Nasal cavity respiratory epithelium epithelial cell of viscerocranial mucosa (primary cell): ENCODE results near the gene PANK4. TPM values are rescaled to one million over a fixed set of nuclear protein-coding genes. Genes with fewer than 3 reads are reported as not detected.

Experiments
- total RNA-seq: library from RNA; depleted of rRNA; stranded (reverse); fragments of >200 nt; gene quantifications from 2 replicates; pipeline ENCODE4 v1.2.3, GENCODE V29; 2014

The PANK4 gene
- total RNA-seq: 21.2 and 23.8 TPM in 2 replicates

DNA sequence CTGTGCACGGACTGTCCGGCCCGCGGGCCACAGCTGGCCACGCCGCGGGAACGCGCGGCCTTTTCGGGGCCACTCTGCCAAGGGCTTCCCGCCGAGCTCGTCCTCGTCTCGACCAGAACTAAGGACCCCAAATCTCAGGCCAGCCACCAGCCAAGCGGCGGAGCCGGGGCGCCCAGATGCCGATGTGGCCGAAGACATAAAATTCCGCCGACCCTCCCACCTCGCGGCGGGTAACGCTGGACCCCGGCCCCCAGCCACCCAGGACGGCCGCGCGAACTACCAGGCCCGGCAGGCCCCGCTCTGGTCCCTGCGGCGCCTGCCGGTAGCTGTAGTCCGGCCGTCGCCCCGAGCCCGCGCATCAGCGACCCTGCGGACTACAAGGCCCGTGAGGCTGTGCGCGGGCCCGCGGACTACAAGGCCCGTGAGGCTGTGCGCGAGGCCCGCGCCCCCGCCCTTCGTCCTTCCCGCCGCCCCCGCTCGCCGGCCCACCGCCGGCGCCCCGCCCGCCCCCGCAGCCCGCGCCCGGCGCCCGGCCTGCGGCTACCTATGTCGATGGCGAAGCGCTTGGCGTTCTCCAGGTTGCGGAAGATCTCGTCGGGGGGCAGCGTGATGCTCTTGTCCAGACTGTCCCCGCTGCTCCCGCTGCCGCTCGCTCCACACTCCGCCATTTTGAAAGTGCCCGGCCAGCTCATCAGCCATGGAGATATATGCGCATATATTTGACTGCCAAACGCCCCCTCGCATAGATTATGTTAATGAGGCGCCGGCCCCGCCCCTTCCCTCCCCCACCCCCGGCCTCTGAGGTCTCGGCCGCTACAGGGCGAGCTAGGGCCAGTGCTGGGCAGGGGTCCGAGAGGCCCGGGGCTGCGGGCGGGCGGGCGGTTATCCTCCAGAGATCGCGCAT is at the start of gene PANK4:
PANK4 (minus strand) TSS at position 677 of the 904 bp plus-strand sequence; CDS start at position 668, 9 bp downstream.

DNA sequence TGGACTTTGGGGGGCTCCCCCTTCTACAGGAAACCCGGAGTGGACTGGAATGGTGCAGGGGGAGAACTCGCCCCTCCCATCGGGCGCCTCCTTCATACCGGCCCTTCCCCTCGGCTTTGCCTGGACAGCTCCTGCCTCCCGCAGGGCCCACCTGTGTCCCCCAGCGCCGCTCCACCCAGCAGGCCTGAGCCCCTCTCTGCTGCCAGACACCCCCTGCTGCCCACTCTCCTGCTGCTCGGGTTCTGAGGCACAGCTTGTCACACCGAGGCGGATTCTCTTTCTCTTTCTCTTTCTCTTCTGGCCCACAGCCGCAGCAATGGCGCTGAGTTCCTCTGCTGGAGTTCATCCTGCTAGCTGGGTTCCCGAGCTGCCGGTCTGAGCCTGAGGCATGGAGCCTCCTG is 29.9 kb upstream of the PANK4 start, which contains the start of gene TNFRSF14:
TNFRSF14 (plus strand) TSS at position 95 of the 401 bp plus-strand sequence; CDS start at position 389, 294 bp downstream.

DNA sequence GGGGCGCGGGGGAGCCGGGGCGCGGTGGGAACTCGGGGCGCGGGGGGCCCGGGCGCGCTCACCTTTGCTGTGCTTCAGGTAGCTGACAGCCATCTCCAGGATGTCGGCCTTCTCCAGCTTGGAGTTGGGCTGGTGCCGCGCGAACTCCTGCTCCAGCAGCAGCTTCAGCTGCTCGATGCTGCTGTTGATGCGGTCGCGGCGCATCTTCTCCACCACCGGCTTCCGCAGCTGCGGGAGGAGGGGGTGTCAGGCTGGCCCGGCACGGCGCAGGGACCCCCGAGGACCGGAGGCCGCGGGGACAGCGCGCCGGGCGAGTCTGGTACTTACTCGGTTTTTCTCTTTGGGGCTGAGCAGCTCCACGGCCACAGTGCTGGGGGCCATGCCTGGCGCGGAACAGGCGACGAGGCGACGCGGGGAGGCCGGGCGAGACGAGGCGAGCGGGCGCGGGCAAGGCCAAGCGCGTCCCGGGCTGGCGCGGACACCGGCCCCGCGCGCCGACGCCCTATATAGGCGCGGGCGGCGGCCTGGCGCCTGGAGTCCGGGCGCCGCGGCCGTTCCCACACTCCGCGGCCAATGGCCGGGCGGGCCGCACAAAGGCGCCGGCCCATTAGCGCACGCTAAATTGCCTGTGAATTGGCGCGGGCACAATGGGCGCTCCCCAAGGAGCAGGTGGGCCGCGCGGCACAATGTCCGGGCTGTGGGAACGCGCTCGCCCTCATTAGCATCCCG is 3.6 kb upstream of the PANK4 start, which contains the start of gene HES5:
HES5 (minus strand) TSS at position 480 of the 729 bp plus-strand sequence; CDS start at position 381, 99 bp downstream.

DNA sequence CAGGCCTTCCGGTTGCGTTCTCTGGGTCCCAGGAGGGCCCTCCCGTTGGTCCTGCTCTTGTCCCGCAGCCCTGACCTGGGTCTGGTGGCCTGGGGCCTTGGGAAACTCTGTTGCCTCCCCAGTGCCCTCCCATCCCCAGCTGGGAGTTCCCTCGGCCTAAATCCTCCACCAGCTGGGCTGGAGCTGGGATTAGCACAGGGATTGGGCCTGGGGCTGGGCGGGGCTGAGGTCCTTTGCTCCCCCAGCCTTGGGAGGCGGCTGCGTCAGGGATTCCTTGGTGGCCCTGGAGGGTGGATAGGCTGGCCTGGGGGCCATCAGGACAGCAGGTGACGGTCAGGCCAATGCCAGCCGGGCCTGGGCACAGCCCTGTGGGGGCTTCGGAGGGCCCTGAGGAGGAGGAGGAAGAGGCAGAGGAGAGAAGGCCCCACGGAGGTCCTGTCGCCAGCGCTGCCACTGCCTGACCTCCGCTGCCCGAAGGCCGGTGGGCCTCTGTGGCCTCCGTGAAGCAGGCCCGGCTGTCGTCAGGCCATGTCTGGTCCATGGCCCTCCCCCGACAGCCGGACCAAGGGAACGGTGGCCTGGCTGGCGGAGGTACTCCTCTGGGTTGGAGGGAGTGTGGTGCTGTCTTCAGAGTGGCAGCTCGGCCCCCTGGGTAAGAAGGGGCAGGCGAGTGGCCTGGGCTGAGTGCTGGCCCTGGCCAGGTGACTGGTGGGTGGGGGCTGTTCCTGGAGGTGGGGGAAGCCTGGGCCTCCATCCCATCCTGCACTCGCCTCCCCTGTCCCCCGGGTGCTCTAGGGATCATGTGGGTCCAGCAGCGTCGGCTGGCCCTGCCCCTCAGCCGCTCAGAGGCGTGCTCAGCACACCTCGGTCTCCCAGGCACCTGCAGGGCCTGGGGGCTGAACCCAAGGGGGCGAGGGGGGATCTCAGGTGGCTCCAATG is 50.1 kb downstream of the PANK4 start, which contains the start of gene PLCH2:
PLCH2 (plus strand) TSS at position 229 of the 939 bp plus-strand sequence; CDS start at position 529, 300 bp downstream.

Other genes starting within 250 kb of the PANK4 start
- gene MORN1, start 135.0 kb downstream of the PANK4 start, total RNA-seq: 3.8 and 16.8 TPM in 2 replicates
- gene RER1, start 134.8 kb downstream of the PANK4 start, total RNA-seq: 67.3 and 76.7 TPM in 2 replicates
- gene PEX10, start 114.0 kb downstream of the PANK4 start, total RNA-seq: 32.5 and 34.0 TPM in 2 replicates
- gene PLCH2, start 50.3 kb downstream of the PANK4 start, total RNA-seq: 102 and 141 TPM in 2 replicates
- 0.28 and 3.1 TPM in 2 replicates for gene HES5, start 3.7 kb upstream of the PANK4 start, total RNA-seq
- gene TNFRSF14, start 29.8 kb upstream of the PANK4 start, total RNA-seq: 12.3 and 31.8 TPM in 2 replicates
- gene PRXL2B, start 60.2 kb upstream of the PANK4 start, total RNA-seq: 6.2 and 12.5 TPM in 2 replicates
- gene MMEL1, start 106.4 kb upstream of the PANK4 start, total RNA-seq: 0.57 TPM in 1 of 2 replicates, not detected in the other